H1 (cell line): Measurements from ENCODE around the gene ZBTB37. TPM values are rescaled to one million over a fixed set of nuclear protein-coding genes. Genes with fewer than 3 reads are reported as not detected.
A peak's percentile ranks its signal among the peaks of the same experiment; 100 is the strongest.

Experiments
- CTCF ChIA-PET: fragments of 300-600 bp; sonication (Branson Sonifier 250); formaldehyde crosslinking; loops from one replicate; lab custom pipeline; 2021; ENCODE audit not compliant: partially characterized antibody; lab: Charles Lee
- POLR2A ChIA-PET: fragments of 300-600 bp; sonication (Branson Sonifier 250); formaldehyde crosslinking; loops from one replicate; lab custom pipeline; 2021; ENCODE audit warnings: inconsistent platforms; ENCODE audit not compliant: partially characterized antibody; lab: Charles Lee
- DNase-seq, 2 experiments: peaks; one replicate each; pipeline versions ENCODE4 v3.0.0 to v3.0.0-alpha.2; 2010 to 2022; ENCODE audit warnings: low spot score in 2 of 2, low read depth in 1 of 2, mixed read lengths in 1 of 2
- FAIRE-seq: peaks from 2 replicates; lab custom pipeline; 2011; peaks lifted over from hg19 to GRCh38; lab: Jason Lieb, UNC
- H2AFZ ChIP-seq: 2 replicates; pipeline ENCODE4 v1.8.1; 2012; ENCODE audit warnings: low read length, inconsistent platforms
- H2AK5ac ChIP-seq: 2 replicates; pipeline ENCODE4 v1.6.1; 2013; ENCODE audit warnings: low read depth, low read length
- H2BK120ac ChIP-seq: replicated peaks from 2 replicates; pipeline ENCODE3; 2013; ENCODE audit warnings: low read depth, low read length, inconsistent platforms
- H2BK12ac ChIP-seq: 2 replicates; pipeline ENCODE4 v1.6.1; 2013; ENCODE audit warnings: low read depth, low read length
- H2BK15ac ChIP-seq: 2 replicates; pipeline ENCODE4 v1.6.1; 2013; ENCODE audit warnings: low read length
- H2BK20ac ChIP-seq: 2 replicates; pipeline ENCODE4 v1.6.1; 2013; ENCODE audit warnings: low read length
- H2BK5ac ChIP-seq: 2 replicates; pipeline ENCODE4 v1.6.1; 2013; ENCODE audit warnings: low read depth, low read length
- H3K14ac ChIP-seq: 2 replicates; pipeline ENCODE4 v1.6.1; 2013; ENCODE audit warnings: inconsistent platforms; ENCODE audit not compliant: insufficient read length
- H3K18ac ChIP-seq: 2 replicates; pipeline ENCODE4 v1.6.1; 2013; ENCODE audit warnings: low read length; ENCODE audit errors: extremely low read depth
- H3K23ac ChIP-seq: 2 replicates; pipeline ENCODE4 v1.6.1; 2013; ENCODE audit warnings: inconsistent platforms; ENCODE audit not compliant: insufficient read length
- H3K23me2 ChIP-seq: 2 replicates; pipeline ENCODE4 v1.6.1; 2013; ENCODE audit warnings: low read depth, low read length
- H3K27ac ChIP-seq: 2 replicates; pipeline ENCODE4 v1.6.1; 2011; ENCODE audit warnings: low read depth, low read length, inconsistent platforms
- H3K27me3 ChIP-seq, 4 experiments: replicated peaks in 1 of 4; 1 replicate in 1 of 4; 2 replicates in 3 of 4; pipeline versions ENCODE4 v1.6.1 to v1.8.1; 2011 to 2013; ENCODE audit warnings: low read length in 3 of 4, mild to moderate bottlenecking in 3 of 4, inconsistent platforms in 2 of 4, mixed read lengths in 2 of 4, moderate library complexity in 1 of 4; ENCODE audit not compliant: control insufficient read depth in 3 of 4, insufficient read depth in 3 of 4; ENCODE audit errors: extremely low read depth in 1 of 4
- H3K36me3 ChIP-seq, 4 experiments: 2 replicates each; pipeline versions ENCODE4 v1.6.1 to v1.8.1; 2011 to 2013; ENCODE audit warnings: mild to moderate bottlenecking in 4 of 4, low read length in 3 of 4, moderate library complexity in 2 of 4, control low read depth in 1 of 4, inconsistent platforms in 1 of 4; ENCODE audit not compliant: insufficient read depth in 4 of 4, control insufficient read depth in 2 of 4
- H3K4ac ChIP-seq: replicated peaks from 2 replicates; pipeline ENCODE3; 2013; ENCODE audit warnings: low read length, low read depth, mixed read lengths, inconsistent platforms; ENCODE audit not compliant: insufficient read length
- H3K4me1 ChIP-seq, 4 experiments: replicated peaks in 1 of 4; 1 replicate in 1 of 4; 2 replicates in 3 of 4; pipeline versions ENCODE4 v1.6.1 to v1.8.1; 2011 to 2013; ENCODE audit warnings: low read length in 3 of 4, inconsistent platforms in 2 of 4, mixed read lengths in 1 of 4; ENCODE audit not compliant: insufficient read depth in 4 of 4, control insufficient read depth in 3 of 4
- H3K4me2 ChIP-seq, 2 experiments: 2 replicates each; pipeline versions ENCODE4 v1.6.1 to v1.8.1; 2011 to 2013; ENCODE audit warnings: low read depth in 2 of 2, low read length in 2 of 2, control low read depth in 1 of 2, inconsistent platforms in 1 of 2, mild to moderate bottlenecking in 1 of 2; ENCODE audit not compliant: insufficient read depth in 1 of 2
- H3K4me3 ChIP-seq, 4 experiments: fragments of 200-600, 300-600 bp in 1 of 4; sonication (generic), shearing (Covaris generic), sonication (Bioruptor Twin) in 1 of 4; 2 replicates each; pipeline versions ENCODE4 v1.5.1 to v1.8.1; 2011 to 2016; ENCODE audit warnings: low read length in 4 of 4, low read depth in 3 of 4, control low read depth in 2 of 4, inconsistent platforms in 2 of 4, mild to moderate bottlenecking in 2 of 4, mixed read lengths in 1 of 4, moderate library complexity in 1 of 4; ENCODE audit not compliant: insufficient read depth in 2 of 4; ENCODE audit errors: extremely low read depth in 1 of 4
- H3K56ac ChIP-seq: replicated peaks from 2 replicates; pipeline ENCODE3; 2013; ENCODE audit warnings: low read depth, mild to moderate bottlenecking, mixed read lengths, low read length, inconsistent platforms; ENCODE audit not compliant: insufficient read length
- H3K79me1 ChIP-seq: 2 replicates; pipeline ENCODE4 v1.6.1; 2013; ENCODE audit warnings: low read depth, low read length, control low read depth
- H3K79me2 ChIP-seq, 2 experiments: 2 replicates each; pipeline versions ENCODE4 v1.6.1 to v1.8.1; 2012 to 2013; ENCODE audit warnings: low read length in 2 of 2, mild to moderate bottlenecking in 2 of 2, inconsistent platforms in 1 of 2; ENCODE audit not compliant: insufficient read depth in 2 of 2, control insufficient read depth in 1 of 2
- H3K9ac ChIP-seq, 4 experiments: replicated peaks in 1 of 4; 1 replicate in 1 of 4; 2 replicates in 3 of 4; pipeline versions ENCODE4 v1.6.1 to v1.8.1; 2011 to 2013; ENCODE audit warnings: low read depth in 3 of 4, low read length in 3 of 4, control low read depth in 2 of 4, mild to moderate bottlenecking in 2 of 4, moderate library complexity in 2 of 4, inconsistent platforms in 1 of 4; ENCODE audit errors: extremely low read depth in 1 of 4
- H3K9me3 ChIP-seq, 2 experiments: 2 replicates each; pipeline versions ENCODE4 v1.6.1 to v1.8.1; 2012 to 2013; ENCODE audit warnings: mild to moderate bottlenecking in 2 of 2, moderate library complexity in 2 of 2, control low read depth in 1 of 2, inconsistent platforms in 1 of 2, low read depth in 1 of 2, low read length in 1 of 2, mixed read lengths in 1 of 2; ENCODE audit not compliant: insufficient read depth in 2 of 2
- H4K20me1 ChIP-seq, 2 experiments: replicated peaks in 1 of 2; 2 replicates each; pipeline versions ENCODE3 to v1.8.1; 2011 to 2013; ENCODE audit warnings: inconsistent platforms in 2 of 2, low read length in 2 of 2, mild to moderate bottlenecking in 1 of 2; ENCODE audit not compliant: insufficient read depth in 2 of 2, control insufficient read depth in 1 of 2
- H4K5ac ChIP-seq: 2 replicates; pipeline ENCODE4 v1.6.1; 2013; ENCODE audit warnings: low read length, low read depth, mixed read lengths, inconsistent platforms; ENCODE audit not compliant: insufficient read length
- H4K8ac ChIP-seq: 2 replicates; pipeline ENCODE4 v1.8.0; 2013; ENCODE audit warnings: mild to moderate bottlenecking, moderate library complexity, low read length, inconsistent platforms; ENCODE audit not compliant: insufficient read depth; ENCODE audit errors: extremely low read depth
- H4K91ac ChIP-seq: replicated peaks from 2 replicates; pipeline ENCODE3; 2013; ENCODE audit warnings: low read length, mixed read lengths, inconsistent platforms; ENCODE audit not compliant: insufficient read length
- CBX8 ChIP-seq: fragments of 300-800, 300-1000 bp; sonication (generic); IDR thresholded peaks from 2 replicates; pipeline ENCODE4 v1.7.1; 2016; ENCODE audit warnings: low read depth, low read length, borderline replicate concordance
- CHD1 ChIP-seq: IDR thresholded peaks from 2 replicates; pipeline ENCODE4 v1.6.1; 2012; ENCODE audit warnings: low read depth, low read length, improper control_type of control experiment
- CREB1 ChIP-seq: IDR thresholded peaks from 2 replicates; pipeline ENCODE4 v1.6.1; 2012; ENCODE audit warnings: inconsistent platforms
- E2F6 ChIP-seq: IDR thresholded peaks from 2 replicates; pipeline ENCODE4 v1.6.1; 2012; ENCODE audit warnings: inconsistent platforms
- FOSL1 ChIP-seq: IDR thresholded peaks from 2 replicates; pipeline ENCODE4 v1.6.1; 2011; ENCODE audit warnings: mild to moderate bottlenecking, low read depth, low read length, moderate library complexity; ENCODE audit not compliant: insufficient read depth
- JUN ChIP-seq: IDR thresholded peaks from 2 replicates; pipeline ENCODE4 v1.6.1; 2011; ENCODE audit warnings: low read depth, mild to moderate bottlenecking, improper control_type of control experiment, low read length
- MAFK ChIP-seq: IDR thresholded peaks from 2 replicates; pipeline ENCODE4 v1.6.1; 2012; ENCODE audit warnings: low read depth, mild to moderate bottlenecking, improper control_type of control experiment, low read length
- NRF1 ChIP-seq: IDR thresholded peaks from 2 replicates; pipeline ENCODE4 v1.6.1; 2011; ENCODE audit warnings: mild to moderate bottlenecking, low read depth, low read length, improper control_type of control experiment
- RAD21 ChIP-seq, 2 experiments: IDR thresholded peaks in 1 of 2; conservative IDR thresholded peaks in 1 of 2; 2 replicates each; pipeline ENCODE4 v1.6.1; 2011; ENCODE audit warnings: low read depth in 2 of 2, low read length in 2 of 2, improper control_type of control experiment in 1 of 2, inconsistent platforms in 1 of 2, mild to moderate bottlenecking in 1 of 2, moderate library complexity in 1 of 2
- SIX5 ChIP-seq: IDR thresholded peaks from 2 replicates; pipeline ENCODE4 v1.6.1; 2011; ENCODE audit warnings: mild to moderate bottlenecking, low read depth, low read length
- SP1 ChIP-seq: IDR thresholded peaks from 2 replicates; pipeline ENCODE4 v1.6.1; 2011; ENCODE audit warnings: low read depth, low read length
- SRF ChIP-seq: IDR thresholded peaks from 2 replicates; pipeline ENCODE4 v1.6.1; 2011; ENCODE audit warnings: mild to moderate bottlenecking, low read depth, low read length, moderate library complexity
- TAF7 ChIP-seq: optimal IDR thresholded peaks from 2 replicates; pipeline ENCODE3; 2011; ENCODE audit warnings: low read depth, mild to moderate bottlenecking, inconsistent platforms, low read length, moderate library complexity, borderline replicate concordance
- TEAD4 ChIP-seq: IDR thresholded peaks from 2 replicates; pipeline ENCODE4 v1.6.1; 2012; ENCODE audit warnings: low read depth, low read length, inconsistent platforms, mixed read lengths
- WGBS, 2 experiments: shearing (Covaris generic) in 1 of 2; methylation state at CpG; one replicate each; pipeline versions ENCODE4 v1.1.6 to v1.1.7; 2013 to 2015; ENCODE audit warnings: low lambda C conversion rate in 2 of 2, mixed read lengths in 2 of 2, inconsistent platforms in 1 of 2, low coverage in 1 of 2, missing lambda C conversion rate in 1 of 2; ENCODE audit not compliant: insufficient replicate concordance in 2 of 2, insufficient coverage in 1 of 2, insufficient read length in 1 of 2; ENCODE audit errors: extremely low coverage in 1 of 2, missing lambda C conversion rate in 1 of 2; 5-methylcytosine and 5-hydroxymethylcytosine counted together
- polyA plus RNA-seq, 7 experiments: library from polyadenylated mRNA; depleted of rRNA in 3 of 7; stranded (reverse) in 5 of 7; unstranded in 2 of 7; fragments of >200 nt in 5 of 7; fragments of 200-250 nt in 2 of 7; gene quantifications; 1 replicate in 5 of 7; 2 replicates in 1 of 7; 4 replicates in 1 of 7; pipeline versions ENCODE4 v1.2.1 to v1.2.3, GENCODE V29; 2011 to 2013; ENCODE audit warnings: missing spikeins in 2 of 7, mixed read lengths in 2 of 7
- total RNA-seq: library from RNA; stranded (reverse); fragmentation: NEBNext Ultra II Directional; extraction: Animal tissue kit (Norgen Biotek cat#: 25700); gene quantifications from 2 replicates; pipeline ENCODE4 v1.2.1, GENCODE V29; 2021

The ZBTB37 gene
- total and polyA plus RNA-seq, 2 of the 8 experiments (the other 6 are each of a cell fraction or from before 2014, with no cell fraction given), result 1.7 to 12.5 TPM

DNA sequence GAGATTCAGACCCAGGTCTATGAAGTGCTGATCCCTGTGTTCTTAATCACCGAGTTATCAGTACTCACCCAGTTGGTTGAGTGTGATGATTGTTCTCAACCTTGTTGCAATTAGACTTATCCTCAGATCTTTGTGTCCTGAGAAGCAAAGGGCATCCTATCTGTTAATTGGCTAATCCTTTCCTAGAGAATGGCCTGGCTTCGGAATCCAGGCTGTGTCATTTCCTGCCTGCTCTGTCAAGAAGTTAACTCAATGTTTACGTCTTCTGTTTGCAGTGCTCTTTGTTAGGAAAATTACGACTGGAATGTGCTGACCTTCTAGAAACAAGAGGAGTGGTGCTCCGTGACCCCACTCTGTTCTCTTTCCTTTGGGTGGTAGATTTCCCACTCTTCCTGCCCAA is 15.1 kb upstream of the ZBTB37 start:
- Histone ChIP-seq H3K27ac (no peak overlapping the region), H4K20me1 (peaks cover 0 to 1% of the 10 kb centered on the region in 2 experiments), H3K18ac (no peak overlapping the region; the same call in 1 of the 2 replicates), H3K56ac (no peak overlapping the region), H3K9me3 (no peaks in the 10 kb centered on the region), H2BK12ac (no peak overlapping the region; the same call in 1 of the 2 replicates), H3K4me3 (no peak overlapping the region), H3K23ac (no peak overlapping the region), H2BK15ac (no peak overlapping the region), H3K14ac (no peak overlapping the region), H2BK5ac (0 out of 2 replicates have a peak overlapping the region, but pooled peaks have one; percentile 15), H3K4ac (no peak overlapping the region), H4K8ac (no peak overlapping the region), H3K36me3 (peaks cover 8 to 51% (median 22%) of the 10 kb centered on the region in 4 experiments; a peak in 7 of 8 replicates), H3K9ac (no peak overlapping the region), H2AFZ (no peak overlapping the region), H3K27me3 (no peaks in the 10 kb centered on the region), H2BK20ac (no peak overlapping the region), H3K4me1 (peaks cover 0 to 9% (median 4%) of the 10 kb centered on the region in 4 experiments; a peak in 5 of 7 replicates), H2BK120ac (no peak overlapping the region), H3K23me2 (no peaks in the 10 kb centered on the region), H2AK5ac (no peak overlapping the region; the same call in 1 of the 2 replicates), H3K79me1 (no peaks in the 10 kb centered on the region), H3K4me2 (peak overlapping the region in 1 of 2 experiments; percentile 53; a peak in 2 of 4 replicates), H4K5ac (no peak overlapping the region), H4K91ac (no peak overlapping the region), H3K79me2 (no peaks in the 10 kb centered on the region)
- CTCF ChIA-PET, result no interaction called here
- FAIRE-seq (peak; percentile 69), DNase-seq (no peak)
- WGBS, 2 experiments, result 64% methylated on average over 5 of the region's 5 CpGs; no CpG with 5 or more reads in 1 of the 2 experiments
- POLR2A ChIA-PET, result interaction anchor here (1.0 to 17.5 kb wide), 5 partner anchors 9 to 29 kb away, joined by 3 to 475 read pairs (median 5); partner anchors contain the start of genes CENPL, DARS2, GAS5 and ZBTB37
- no peak for TF ChIP-seq CHD1
- 0 out of 2 replicates have a peak, but pooled peaks have one; percentile 16 for TF ChIP-seq SP1
- no peak for TF ChIP-seq SIX5
- no peak for TF ChIP-seq TEAD4
- TF ChIP-seq MAFK, result peak; percentile 43
- TF ChIP-seq NRF1, result no peak
- no peak for TF ChIP-seq SRF
- no peak for TF ChIP-seq JUN
- TF ChIP-seq CBX8, result no peak
- TF ChIP-seq CREB1, result peak; percentile 6; the same call in 1 of the 2 replicates
- TF ChIP-seq TAF7, result no peak
- no peak for TF ChIP-seq RAD21 (IDR thresholded peaks at IDR 0.05 in 1 of 2, conservative IDR thresholded peaks at IDR 0.05 in 1 of 2; ENCODE audit: low read depth in 2 of 2, low read length in 2 of 2)
- TF ChIP-seq FOSL1, result no peak
- TF ChIP-seq E2F6, result no peak
